GM21390 (cell line): Measurements from ENCODE around the gene TMEM178B.
"Not testable (repeated sequence)": the region's sequence is repeated elsewhere in the genome, so short reads cannot be mapped to it uniquely, and the experiment has no call there.

Source experiments
- ATAC-seq: cut with Tn5 transposase; IDR thresholded peaks from one replicate; pipeline ENCODE4 v1.9.1; 2021; ENCODE audit not compliant: unreplicated experiment

TMEM178B gene

GRCh38 chr7:141377906-141378305 lies 304.0 kb downstream of the TMEM178B start:
- no peak for ATAC-seq

GRCh38 chr7:141378405-141378804 lies 304.5 kb downstream of the TMEM178B start:
- ATAC-seq = no peak

GRCh38 chr7:141381794-141382427 lies 308.0 kb downstream of the TMEM178B start:
- no peak for ATAC-seq

GRCh38 chr7:141383356-141383755 lies 309.5 kb downstream of the TMEM178B start:
- not testable (repeated sequence) for ATAC-seq

- no peak for ATAC-seq
Measured at GRCh38 chr7:141386881-141387280, 313.0 kb downstream of the TMEM178B start.

GRCh38 chr7:141387521-141388217 lies 313.8 kb downstream of the TMEM178B start:
- ATAC-seq = no peak

GRCh38 chr7:141389140-141389796 lies 315.4 kb downstream of the TMEM178B start:
- ATAC-seq = no peak

GRCh38 chr7:141390339-141390738 lies 316.5 kb downstream of the TMEM178B start:
- ATAC-seq = no peak

GRCh38 chr7:141393056-141393455 lies 319.2 kb downstream of the TMEM178B start:
- ATAC-seq = no peak

GRCh38 chr7:141397236-141398163 lies 323.6 kb downstream of the TMEM178B start:
- no peak for ATAC-seq

- ATAC-seq = no peak
Measured at GRCh38 chr7:141400356-141400755, 326.5 kb downstream of the TMEM178B start.

- no peak for ATAC-seq
Measured at GRCh38 chr7:141402277-141402996, 328.6 kb downstream of the TMEM178B start.

GRCh38 chr7:141403846-141404245 lies 330.0 kb downstream of the TMEM178B start:
- ATAC-seq = not testable (repeated sequence)

- ATAC-seq = no peak
Measured at GRCh38 chr7:141406347-141406746, 332.5 kb downstream of the TMEM178B start.

GRCh38 chr7:141407893-141408292 lies 334.0 kb downstream of the TMEM178B start:
- no peak for ATAC-seq

- no peak for ATAC-seq
Measured at GRCh38 chr7:141408440-141408839, 334.6 kb downstream of the TMEM178B start.

- ATAC-seq = no peak
Measured at GRCh38 chr7:141409219-141409618, 335.4 kb downstream of the TMEM178B start.

- no peak for ATAC-seq
Measured at GRCh38 chr7:141409801-141410329, 336.0 kb downstream of the TMEM178B start.

GRCh38 chr7:141410353-141411000 lies 336.6 kb downstream of the TMEM178B start:
- no peak for ATAC-seq

- no peak for ATAC-seq
Measured at GRCh38 chr7:141411133-141411532, 337.3 kb downstream of the TMEM178B start.
